Panc1 (cell line): ENCODE results near the gene HAUS8.

Experiments used
- POLR2AphosphoS5 ChIP-seq: IDR thresholded peaks from 2 replicates; pipeline ENCODE4 v1.6.1; 2012; ENCODE audit warnings: mild to moderate bottlenecking, low read depth, low read length, moderate library complexity
- REST ChIP-seq, 2 experiments: IDR thresholded peaks; 2 replicates each; pipeline ENCODE4 v1.6.1; 2011 to 2012; ENCODE audit warnings: low read depth in 2 of 2, control low read depth in 1 of 2, low read length in 1 of 2, mild to moderate bottlenecking in 1 of 2, moderate library complexity in 1 of 2; ENCODE audit not compliant: insufficient read depth in 1 of 2
- SIN3A ChIP-seq: IDR thresholded peaks from 2 replicates; pipeline ENCODE4 v1.6.1; 2012; ENCODE audit warnings: low read depth, mild to moderate bottlenecking, low read length, moderate library complexity, borderline replicate concordance; ENCODE audit not compliant: insufficient read depth
- TCF7L2 ChIP-seq: IDR thresholded peaks from 2 replicates; pipeline ENCODE4 v1.6.1; 2011; ENCODE audit warnings: mild to moderate bottlenecking, low read depth, low read length, inconsistent platforms
- TF ChIP-seq, protein P1 (sequence below): fragments of 450-650 bp; IDR thresholded peaks from 2 replicates; pipeline ENCODE4 v1.5.1; 2017; ENCODE audit warnings: mild to moderate bottlenecking

- TF ChIP-seq, protein P1, sequence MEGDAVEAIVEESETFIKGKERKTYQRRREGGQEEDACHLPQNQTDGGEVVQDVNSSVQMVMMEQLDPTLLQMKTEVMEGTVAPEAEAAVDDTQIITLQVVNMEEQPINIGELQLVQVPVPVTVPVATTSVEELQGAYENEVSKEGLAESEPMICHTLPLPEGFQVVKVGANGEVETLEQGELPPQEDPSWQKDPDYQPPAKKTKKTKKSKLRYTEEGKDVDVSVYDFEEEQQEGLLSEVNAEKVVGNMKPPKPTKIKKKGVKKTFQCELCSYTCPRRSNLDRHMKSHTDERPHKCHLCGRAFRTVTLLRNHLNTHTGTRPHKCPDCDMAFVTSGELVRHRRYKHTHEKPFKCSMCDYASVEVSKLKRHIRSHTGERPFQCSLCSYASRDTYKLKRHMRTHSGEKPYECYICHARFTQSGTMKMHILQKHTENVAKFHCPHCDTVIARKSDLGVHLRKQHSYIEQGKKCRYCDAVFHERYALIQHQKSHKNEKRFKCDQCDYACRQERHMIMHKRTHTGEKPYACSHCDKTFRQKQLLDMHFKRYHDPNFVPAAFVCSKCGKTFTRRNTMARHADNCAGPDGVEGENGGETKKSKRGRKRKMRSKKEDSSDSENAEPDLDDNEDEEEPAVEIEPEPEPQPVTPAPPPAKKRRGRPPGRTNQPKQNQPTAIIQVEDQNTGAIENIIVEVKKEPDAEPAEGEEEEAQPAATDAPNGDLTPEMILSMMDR, result no peak
- TF ChIP-seq SIN3A (no peak), POLR2AphosphoS5 (no peak), REST (IDR thresholded peaks at IDR 0.05; ENCODE audit: insufficient read depth in 1 of 2, low read depth in 2 of 2, low read length in 1 of 2) (no peak), TCF7L2 (no peak)
These were observed 2.3 kb upstream of the HAUS8 start for GRCh38 chr19:17077447-17078028.
